Sigmoid colon (tissue), 4 donors: ENCODE measurements around the gene LGMN.

Experiments used
- EP300 ChIP-seq, 4 donors: sonication (generic); formaldehyde crosslinking; IDR thresholded peaks; one replicate each; pipeline ENCODE4 v1.6.1; 2017; ENCODE audit warnings: antibody characterized with exemption in 4 of 4
- POLR2A ChIP-seq, 2 donors: fragments of 450-650 bp; IDR thresholded peaks; one replicate each; pipeline ENCODE4 v1.6.1; 2016; ENCODE audit warnings: antibody characterized with exemption in 2 of 2, mild to moderate bottlenecking in 2 of 2, moderate library complexity in 2 of 2
- POLR2AphosphoS5 ChIP-seq, 4 donors: sonication (generic); formaldehyde crosslinking; IDR thresholded peaks; one replicate each; pipeline ENCODE4 v1.6.1; 2017; ENCODE audit warnings: antibody characterized with exemption in 4 of 4
- TF ChIP-seq, protein P1 (sequence below), 4 experiments: fragments of 450-650 bp in 3 of 4; fragments of 200-600 bp in 1 of 4; IDR thresholded peaks; one replicate each; pipeline ENCODE4 v1.5.1; 2016 to 2019; ENCODE audit warnings: antibody characterized with exemption in 4 of 4, mild to moderate bottlenecking in 3 of 4, moderate library complexity in 2 of 4

DNA sequence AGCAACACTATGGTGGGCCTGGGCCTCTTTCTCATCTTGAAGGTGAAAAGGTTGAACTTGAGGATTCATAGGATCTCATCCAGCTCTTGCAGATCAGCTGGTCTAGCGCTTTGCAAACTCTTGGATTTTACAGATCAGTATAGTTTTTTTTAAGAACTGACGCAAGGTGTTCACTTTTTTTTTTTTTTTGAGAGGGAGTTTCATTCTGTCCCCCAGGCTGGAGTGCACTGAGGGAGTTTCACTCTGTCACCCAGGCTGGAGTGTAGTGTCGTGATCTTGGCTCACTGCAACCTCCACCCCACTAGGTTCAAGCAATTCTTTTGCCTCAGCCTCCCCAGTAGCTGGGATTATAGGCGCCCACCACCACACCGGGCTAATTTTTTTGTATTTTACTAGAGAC lies 20.4 kb upstream of the LGMN start:
- TF ChIP-seq, protein P1, sequence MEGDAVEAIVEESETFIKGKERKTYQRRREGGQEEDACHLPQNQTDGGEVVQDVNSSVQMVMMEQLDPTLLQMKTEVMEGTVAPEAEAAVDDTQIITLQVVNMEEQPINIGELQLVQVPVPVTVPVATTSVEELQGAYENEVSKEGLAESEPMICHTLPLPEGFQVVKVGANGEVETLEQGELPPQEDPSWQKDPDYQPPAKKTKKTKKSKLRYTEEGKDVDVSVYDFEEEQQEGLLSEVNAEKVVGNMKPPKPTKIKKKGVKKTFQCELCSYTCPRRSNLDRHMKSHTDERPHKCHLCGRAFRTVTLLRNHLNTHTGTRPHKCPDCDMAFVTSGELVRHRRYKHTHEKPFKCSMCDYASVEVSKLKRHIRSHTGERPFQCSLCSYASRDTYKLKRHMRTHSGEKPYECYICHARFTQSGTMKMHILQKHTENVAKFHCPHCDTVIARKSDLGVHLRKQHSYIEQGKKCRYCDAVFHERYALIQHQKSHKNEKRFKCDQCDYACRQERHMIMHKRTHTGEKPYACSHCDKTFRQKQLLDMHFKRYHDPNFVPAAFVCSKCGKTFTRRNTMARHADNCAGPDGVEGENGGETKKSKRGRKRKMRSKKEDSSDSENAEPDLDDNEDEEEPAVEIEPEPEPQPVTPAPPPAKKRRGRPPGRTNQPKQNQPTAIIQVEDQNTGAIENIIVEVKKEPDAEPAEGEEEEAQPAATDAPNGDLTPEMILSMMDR (IDR thresholded peaks at IDR 0.05): no peak
- TF ChIP-seq POLR2A (IDR thresholded peaks at IDR 0.05) (no peak), POLR2AphosphoS5 (IDR thresholded peaks at IDR 0.05) (no peak), EP300 (IDR thresholded peaks at IDR 0.05) (no peak)
